Hepatocyte (in vitro differentiated cells): ENCODE data around the gene KRT31. TPM values are rescaled to one million over a fixed set of nuclear protein-coding genes. Genes with fewer than 3 reads are reported as not detected.

Source experiments
- DNase-seq: peaks from one replicate; pipeline ENCODE4 v3.0.0-alpha.2; 2016; ENCODE audit warnings: low spot score
- H2AFZ ChIP-seq: fragments of 200-600 bp; sonication (generic); 2 replicates; pipeline ENCODE4 v1.6.0; 2016; ENCODE audit warnings: antibody characterized with exemption, mild to moderate bottlenecking
- H3K27ac ChIP-seq: fragments of 200-600 bp; sonication (generic); 2 replicates; pipeline ENCODE4 v1.5.1; 2016; ENCODE audit warnings: mild to moderate bottlenecking
- H3K27me3 ChIP-seq: fragments of 200-600 bp; sonication (generic); 2 replicates; pipeline ENCODE4 v1.6.1; 2016
- H3K36me3 ChIP-seq: fragments of 200-600 bp; sonication (generic); replicated peaks from 2 replicates; pipeline ENCODE4 v1.5.1; 2016; ENCODE audit warnings: low read depth; ENCODE audit not compliant: insufficient read depth
- H3K4me1 ChIP-seq: fragments of 200-600 bp; sonication (generic); 2 replicates; pipeline ENCODE4 v1.5.1; 2016; ENCODE audit warnings: mild to moderate bottlenecking, moderate library complexity; ENCODE audit not compliant: insufficient read depth
- H3K4me2 ChIP-seq: fragments of 200-600 bp; sonication (generic); 2 replicates; pipeline ENCODE4 v1.6.0; 2016
- H3K4me3 ChIP-seq: fragments of 200-600 bp; sonication (generic); 2 replicates; pipeline ENCODE4 v1.5.1; 2016; ENCODE audit warnings: mild to moderate bottlenecking
- H3K79me2 ChIP-seq: fragments of 200-600 bp; sonication (generic); 2 replicates; pipeline ENCODE4 v1.6.0; 2017; ENCODE audit warnings: mild to moderate bottlenecking
- H3K9me2 ChIP-seq: fragments of 200-600 bp; sonication (generic); replicated peaks from 2 replicates; pipeline ENCODE4 v1.6.0; 2017; ENCODE audit warnings: mild to moderate bottlenecking; ENCODE audit not compliant: insufficient read depth
- H3K9me3 ChIP-seq: fragments of 200-600 bp; sonication (generic); 2 replicates; pipeline ENCODE4 v1.5.1; 2016; ENCODE audit warnings: low read depth, mild to moderate bottlenecking
- H4K20me1 ChIP-seq: fragments of 200-600 bp; sonication (generic); 2 replicates; pipeline ENCODE4 v1.6.0; 2016; ENCODE audit warnings: mild to moderate bottlenecking; ENCODE audit not compliant: insufficient read depth, poor library complexity, severe bottlenecking
- EZH2 ChIP-seq: fragments of 200-600 bp; sonication (generic); IDR thresholded peaks from 2 replicates; pipeline ENCODE4 v1.6.1; 2016; ENCODE audit warnings: antibody characterized with exemption, mild to moderate bottlenecking, borderline replicate concordance
- EZH2phosphoT487 ChIP-seq: fragments of 200-600 bp; sonication (generic); IDR thresholded peaks from one replicate; pipeline ENCODE4 v1.6.1; 2018; ENCODE audit warnings: antibody characterized with exemption, mild to moderate bottlenecking, low read depth, moderate library complexity; ENCODE audit not compliant: unreplicated experiment, severe bottlenecking
- WGBS: methylation state at CpG from one replicate; pipeline ENCODE4 v1.1.6; 2016; ENCODE audit warnings: low lambda C conversion rate; ENCODE audit errors: missing lambda C conversion rate; 5-methylcytosine and 5-hydroxymethylcytosine counted together
- polyA plus RNA-seq: library from polyadenylated mRNA; unstranded; fragments of >200 nt; fragmentation: Nextera tagmentation; extraction: Ambion mirVana; gene quantifications from 2 replicates; pipeline ENCODE4 v1.2.1, GENCODE V29; 2016
- total RNA-seq: library from RNA; depleted of rRNA; stranded (reverse); fragments of >200 nt; gene quantifications from 2 replicates; pipeline ENCODE4 v1.2.3, GENCODE V29; 2014
- TF ChIP-seq, protein P1 (sequence below): fragments of 200-600 bp; sonication (generic); IDR thresholded peaks from 2 replicates; pipeline ENCODE4 v1.5.1; 2016; ENCODE audit warnings: antibody characterized with exemption, mild to moderate bottlenecking; ENCODE audit not compliant: poor library complexity

KRT31 gene
- total and polyA plus RNA-seq, 2 experiments from 2014 or later, result not detected

DNA sequence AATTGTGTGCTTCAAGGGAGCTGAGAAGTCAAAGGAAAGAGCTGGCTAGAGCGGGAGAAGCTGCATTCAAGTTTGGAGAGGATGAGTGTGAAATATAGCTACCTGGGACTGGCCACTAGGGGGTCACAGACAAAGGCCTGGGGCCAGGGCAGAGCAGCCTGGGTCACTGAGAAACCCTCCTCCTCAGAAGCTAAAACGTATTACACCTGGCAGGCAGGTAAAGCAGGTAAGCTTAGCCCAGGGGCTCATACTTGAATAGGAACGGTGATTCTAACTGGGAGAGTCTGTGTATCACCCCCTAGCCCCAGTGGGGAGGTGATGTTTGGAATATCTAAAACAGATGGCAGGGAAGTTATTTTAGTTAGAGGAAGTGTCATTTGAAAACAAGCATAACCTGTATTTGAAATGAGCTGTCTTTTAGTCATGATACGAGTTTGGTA lies 20.2 kb upstream of the KRT31 start:
- Histone ChIP-seq H3K79me2 (no peaks in the 10 kb centered on the region), H3K9me2 (no peaks in the 10 kb centered on the region), H2AFZ (no peak overlapping the region), H3K27ac (peak overlapping the region; percentile 1), H3K9me3 (no peaks in the 10 kb centered on the region), H4K20me1 (no peaks in the 10 kb centered on the region), H3K4me2 (no peak overlapping the region), H3K36me3 (no peaks in the 10 kb centered on the region), H3K4me3 (no peak overlapping the region), H3K27me3 (no peaks in the 10 kb centered on the region), H3K4me1 (peaks cover 20% of the 10 kb centered on the region)
- peak; percentile 15 for DNase-seq
- TF ChIP-seq EZH2 (no peak), EZH2phosphoT487 (no peak)
- TF ChIP-seq, protein P1, sequence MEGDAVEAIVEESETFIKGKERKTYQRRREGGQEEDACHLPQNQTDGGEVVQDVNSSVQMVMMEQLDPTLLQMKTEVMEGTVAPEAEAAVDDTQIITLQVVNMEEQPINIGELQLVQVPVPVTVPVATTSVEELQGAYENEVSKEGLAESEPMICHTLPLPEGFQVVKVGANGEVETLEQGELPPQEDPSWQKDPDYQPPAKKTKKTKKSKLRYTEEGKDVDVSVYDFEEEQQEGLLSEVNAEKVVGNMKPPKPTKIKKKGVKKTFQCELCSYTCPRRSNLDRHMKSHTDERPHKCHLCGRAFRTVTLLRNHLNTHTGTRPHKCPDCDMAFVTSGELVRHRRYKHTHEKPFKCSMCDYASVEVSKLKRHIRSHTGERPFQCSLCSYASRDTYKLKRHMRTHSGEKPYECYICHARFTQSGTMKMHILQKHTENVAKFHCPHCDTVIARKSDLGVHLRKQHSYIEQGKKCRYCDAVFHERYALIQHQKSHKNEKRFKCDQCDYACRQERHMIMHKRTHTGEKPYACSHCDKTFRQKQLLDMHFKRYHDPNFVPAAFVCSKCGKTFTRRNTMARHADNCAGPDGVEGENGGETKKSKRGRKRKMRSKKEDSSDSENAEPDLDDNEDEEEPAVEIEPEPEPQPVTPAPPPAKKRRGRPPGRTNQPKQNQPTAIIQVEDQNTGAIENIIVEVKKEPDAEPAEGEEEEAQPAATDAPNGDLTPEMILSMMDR, result no peak
- WGBS, result 45% methylated on average over 4 of the region's 4 CpGs

DNA sequence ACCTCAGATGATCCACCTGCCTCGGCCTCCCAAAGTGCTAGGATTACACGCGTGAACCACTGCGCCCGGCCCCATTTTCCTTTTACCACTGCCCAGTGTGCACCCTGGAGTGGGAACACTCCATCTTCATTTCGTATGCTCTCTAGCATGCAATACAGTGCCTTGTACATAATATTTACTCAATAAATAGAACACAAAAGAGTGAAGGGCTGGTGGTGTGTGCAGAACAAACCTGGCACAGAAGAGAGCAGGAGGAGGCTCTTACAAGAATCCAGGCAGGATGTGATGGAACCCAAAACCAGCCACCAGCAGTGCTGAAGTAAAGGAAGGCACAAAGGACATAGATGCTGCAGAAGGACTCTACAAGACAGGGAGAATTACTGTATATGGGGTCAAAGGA lies 19.7 kb upstream of the KRT31 start:
- Histone ChIP-seq H3K9me2 (no peaks in the 10 kb centered on the region), H3K4me3 (no peak overlapping the region), H3K79me2 (no peaks in the 10 kb centered on the region), H4K20me1 (no peaks in the 10 kb centered on the region), H3K4me1 (peaks cover 20% of the 10 kb centered on the region), H3K36me3 (no peaks in the 10 kb centered on the region), H3K27me3 (no peaks in the 10 kb centered on the region), H3K27ac (peak overlapping the region; percentile 1), H3K4me2 (no peak overlapping the region), H2AFZ (no peak overlapping the region), H3K9me3 (no peaks in the 10 kb centered on the region)
- no peak for DNase-seq
- TF ChIP-seq, protein P1, result no peak
- TF ChIP-seq EZH2phosphoT487 (no peak), EZH2 (no peak)
- 95% methylated on average over 6 of the region's 6 CpGs for WGBS

DNA sequence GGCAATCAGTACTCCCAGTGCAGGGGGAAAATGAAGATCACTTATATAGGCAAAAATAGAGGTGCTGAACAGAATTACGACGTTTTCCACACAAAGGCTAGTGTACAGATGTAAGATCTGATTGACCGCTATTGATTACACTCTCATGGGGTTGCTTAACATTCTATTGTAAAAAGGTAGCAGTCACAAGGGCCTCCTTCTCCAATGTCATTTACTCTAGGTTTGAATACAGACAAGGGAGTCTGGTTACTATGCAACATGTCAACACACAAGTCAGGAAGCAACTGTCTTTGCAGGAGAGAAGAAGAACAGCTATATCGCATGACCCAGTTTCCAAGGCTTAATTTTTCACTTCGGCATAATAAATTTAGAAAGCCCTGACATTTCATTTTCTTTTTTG lies 19.1 kb upstream of the KRT31 start:
- H3K4me3 ChIP-seq, result no peak overlapping the region
- H3K9me2 ChIP-seq, result no peaks in the 10 kb centered on the region
- TF ChIP-seq EZH2phosphoT487, result no peak
- no peak for TF ChIP-seq EZH2
- TF ChIP-seq, protein P1, result no peak
- H3K4me1 ChIP-seq, result peaks cover 20% of the 10 kb centered on the region
- no peaks in the 10 kb centered on the region for H3K27me3 ChIP-seq
- H3K27ac ChIP-seq, result peak overlapping the region; percentile 64
- no peaks in the 10 kb centered on the region for H4K20me1 ChIP-seq
- WGBS, result 82% methylated on average over 5 of the region's 5 CpGs
- no peaks in the 10 kb centered on the region for H3K79me2 ChIP-seq
- DNase-seq, result no peak
- no peak overlapping the region for H2AFZ ChIP-seq
- no peak overlapping the region for H3K4me2 ChIP-seq
- no peaks in the 10 kb centered on the region for H3K9me3 ChIP-seq
- no peaks in the 10 kb centered on the region for H3K36me3 ChIP-seq
